Activated CD4-positive, alpha-beta T cell treated with anti-CD3 and anti-CD28 coated beads, Interleukin-2, amount 10 ng/mL, durations not matched to agents 7 days and 5 days (primary cell): Measurements from ENCODE around the gene IGFL2. TPM values are rescaled to one million over a fixed set of nuclear protein-coding genes. Genes with fewer than 3 reads are reported as not detected.
"Not testable (repeated sequence)": the region's sequence is repeated elsewhere in the genome, so short reads cannot be mapped to it uniquely, and the experiment has no call there.

Experiments used
- CTCF ChIA-PET: fragments of 350-600 bp; sonication (Branson Sonifier 250); formaldehyde crosslinking; loops from one replicate; lab custom pipeline; 2021; ENCODE audit warnings: antibody characterized with exemption; lab: Charles Lee
- POLR2A ChIA-PET: fragments of 350-600 bp; sonication (Branson Sonifier 250); formaldehyde crosslinking; loops from one replicate; lab custom pipeline; 2021; ENCODE audit warnings: antibody characterized with exemption; lab: Charles Lee
- DNase-seq: peaks from one replicate; pipeline ENCODE4 v3.0.0-alpha.2; 2020
- H3K27ac Mint-ChIP-seq: one replicate; pipeline ENCODE4 v1.8.0; 2021; ENCODE audit warnings: mild to moderate bottlenecking, moderate library complexity, mixed read lengths
- H3K27me3 Mint-ChIP-seq: one replicate; pipeline ENCODE4 v1.8.0; 2021; ENCODE audit warnings: mixed read lengths
- H3K36me3 Mint-ChIP-seq: one replicate; pipeline ENCODE4 v1.8.0; 2021; ENCODE audit warnings: low read depth, mixed read lengths
- H3K4me1 Mint-ChIP-seq: one replicate; pipeline ENCODE4 v1.8.0; 2021; ENCODE audit warnings: mixed read lengths
- H3K4me3 Mint-ChIP-seq: one replicate; pipeline ENCODE4 v1.8.0; 2021; ENCODE audit warnings: mild to moderate bottlenecking, moderate library complexity, mixed read lengths
- H3K9me3 Mint-ChIP-seq: one replicate; pipeline ENCODE4 v1.8.0; 2021; ENCODE audit warnings: mixed read lengths
- total RNA-seq, 2 experiments: library from RNA; stranded (reverse); gene quantifications; one replicate each; pipeline ENCODE4 v1.2.3, GENCODE V29; 2021

The IGFL2 gene
- not detected for total RNA-seq

GRCh38 chr19:46147791-46148288 lies at the start of gene IGFL2:
Gene IGFL2, plus strand, starts transcription at chr19:46148238. Its CDS starts 41 bp downstream, at chr19:46148279.
- no peaks in the 10 kb centered on the region for H3K4me1 Mint-ChIP-seq
- no peak within 1 kb of the TSS for H3K27ac Mint-ChIP-seq
- DNase-seq, result no peak
- H3K9me3 Mint-ChIP-seq, result no peaks in the 10 kb centered on the region
- ChIA-PET POLR2A (interaction anchor here (0.5 kb wide), 1 partner anchor 229 kb away, joined by 4 read pairs; no protein-coding TSS in a partner anchor), CTCF (interaction anchor here (0.6 to 1.4 kb wide), 2 partner anchors 34 to 518 kb away, joined by 3 read pairs; no protein-coding TSS in a partner anchor)
- peaks cover 39% of the 10 kb centered on the region for H3K27me3 Mint-ChIP-seq
- H3K4me3 Mint-ChIP-seq, result no peak within 1 kb of the TSS
- H3K36me3 Mint-ChIP-seq, result no peaks in the 10 kb centered on the region

GRCh38 chr19:46100344-46100743 lies 47.7 kb upstream of the IGFL2 start:
- H3K4me1 Mint-ChIP-seq, result no peaks in the 10 kb centered on the region
- H3K9me3 Mint-ChIP-seq, result peaks cover 11% of the 10 kb centered on the region
- H3K4me3 Mint-ChIP-seq, result no peak overlapping the region
- no peak for DNase-seq
- ChIA-PET POLR2A (no interaction called here), CTCF (interaction anchor here (1.4 kb wide), 1 partner anchor 26 kb away, joined by 3 read pairs; no protein-coding TSS in a partner anchor)
- no peaks in the 10 kb centered on the region for H3K36me3 Mint-ChIP-seq
- peaks cover 31% of the 10 kb centered on the region for H3K27me3 Mint-ChIP-seq
- no peak overlapping the region for H3K27ac Mint-ChIP-seq

GRCh38 chr19:46101293-46101692 lies 46.7 kb upstream of the IGFL2 start:
- POLR2A ChIA-PET, result no interaction called here

GRCh38 chr19:46102333-46102732 lies 45.7 kb upstream of the IGFL2 start:
- CTCF ChIA-PET, H3K36me3 Mint-ChIP-seq, DNase-seq, POLR2A ChIA-PET, H3K4me1 Mint-ChIP-seq, H3K27ac Mint-ChIP-seq, H3K9me3 Mint-ChIP-seq, H3K4me3 Mint-ChIP-seq: not testable (repeated sequence)
- H3K27me3 Mint-ChIP-seq, result peaks cover 15% of the 10 kb centered on the region

More at GRCh38 chr19:46101293-46101692, 46.7 kb upstream of the IGFL2 start:
- H3K27me3 Mint-ChIP-seq, result peaks cover 24% of the 10 kb centered on the region
- H3K4me3 Mint-ChIP-seq, result no peak overlapping the region
- H3K27ac Mint-ChIP-seq, result no peak overlapping the region
- no peaks in the 10 kb centered on the region for H3K36me3 Mint-ChIP-seq
- peaks cover 11% of the 10 kb centered on the region for H3K9me3 Mint-ChIP-seq
- CTCF ChIA-PET, result interaction anchor here (1.4 kb wide), 1 partner anchor 27 kb away, joined by 3 read pairs; no protein-coding TSS in a partner anchor
- no peaks in the 10 kb centered on the region for H3K4me1 Mint-ChIP-seq
- no peak for DNase-seq

GRCh38 chr19:46107371-46107770 lies 40.7 kb upstream of the IGFL2 start:
- DNase-seq, result no peak
- H3K9me3 Mint-ChIP-seq, result no peaks in the 10 kb centered on the region
- H3K4me3 Mint-ChIP-seq, result no peak overlapping the region
- ChIA-PET CTCF (no interaction called here), POLR2A (no interaction called here)
- H3K4me1 Mint-ChIP-seq, result no peaks in the 10 kb centered on the region
- no peaks in the 10 kb centered on the region for H3K36me3 Mint-ChIP-seq
- no peak overlapping the region for H3K27ac Mint-ChIP-seq
- H3K27me3 Mint-ChIP-seq, result peaks cover 8% of the 10 kb centered on the region

GRCh38 chr19:46109876-46110275 lies 38.2 kb upstream of the IGFL2 start:
- peaks cover 18% of the 10 kb centered on the region for H3K27me3 Mint-ChIP-seq
- DNase-seq, result no peak
- no peaks in the 10 kb centered on the region for H3K36me3 Mint-ChIP-seq
- no peaks in the 10 kb centered on the region for H3K4me1 Mint-ChIP-seq
- no peak overlapping the region for H3K4me3 Mint-ChIP-seq
- CTCF ChIA-PET, result no interaction called here
- no peaks in the 10 kb centered on the region for H3K9me3 Mint-ChIP-seq
- POLR2A ChIA-PET, result no interaction called here
- no peak overlapping the region for H3K27ac Mint-ChIP-seq

- ChIA-PET CTCF (no interaction called here), POLR2A (no interaction called here)
- Mint-ChIP-seq H3K36me3 (no peaks in the 10 kb centered on the region), H3K4me1 (peaks cover 3% of the 10 kb centered on the region), H3K4me3 (no peak overlapping the region), H3K27me3 (peaks cover 24% of the 10 kb centered on the region), H3K27ac (no peak overlapping the region), H3K9me3 (no peaks in the 10 kb centered on the region)
- no peak for DNase-seq
These were observed 36.7 kb upstream of the IGFL2 start for GRCh38 chr19:46111376-46111775.

GRCh38 chr19:46112527-46112926 lies 35.5 kb upstream of the IGFL2 start:
- DNase-seq, result no peak
- H3K36me3 Mint-ChIP-seq, result no peaks in the 10 kb centered on the region
- H3K27me3 Mint-ChIP-seq, result peaks cover 24% of the 10 kb centered on the region
- no peaks in the 10 kb centered on the region for H3K9me3 Mint-ChIP-seq
- peaks cover 3% of the 10 kb centered on the region for H3K4me1 Mint-ChIP-seq
- no peak overlapping the region for H3K27ac Mint-ChIP-seq
- H3K4me3 Mint-ChIP-seq, result no peak overlapping the region
- POLR2A ChIA-PET, result no interaction called here
- CTCF ChIA-PET, result interaction anchor here (0.7 kb wide), 1 partner anchor 684 kb away, joined by 3 read pairs; no protein-coding TSS in a partner anchor

GRCh38 chr19:46113726-46114125 lies 34.3 kb upstream of the IGFL2 start:
- Mint-ChIP-seq H3K36me3 (no peaks in the 10 kb centered on the region), H3K9me3 (no peaks in the 10 kb centered on the region), H3K27ac (no peak overlapping the region), H3K4me3 (no peak overlapping the region), H3K27me3 (peaks cover 22% of the 10 kb centered on the region), H3K4me1 (peaks cover 3% of the 10 kb centered on the region)
- DNase-seq, result no peak
- POLR2A ChIA-PET, result no interaction called here
- CTCF ChIA-PET, result interaction anchor here (0.6 to 1.0 kb wide), 2 partner anchors 34 to 229 kb away, joined by 3 read pairs; partner anchors contain the start of gene IGFL2

GRCh38 chr19:46115396-46116106 lies 32.5 kb upstream of the IGFL2 start:
- no peaks in the 10 kb centered on the region for H3K36me3 Mint-ChIP-seq
- ChIA-PET POLR2A (no interaction called here), CTCF (interaction anchor here (0.9 to 1.1 kb wide), 3 partner anchors 41 to 85 kb away, joined by 3 read pairs; no protein-coding TSS in a partner anchor)
- H3K4me1 Mint-ChIP-seq, result peaks cover 3% of the 10 kb centered on the region
- H3K9me3 Mint-ChIP-seq, result no peaks in the 10 kb centered on the region
- DNase-seq, result peak; percentile 10
- no peak overlapping the region for H3K27ac Mint-ChIP-seq
- H3K27me3 Mint-ChIP-seq, result peaks cover 27% of the 10 kb centered on the region
- no peak overlapping the region for H3K4me3 Mint-ChIP-seq

- CTCF ChIA-PET, result interaction anchor here (1.0 kb wide), 1 partner anchor 54 kb away, joined by 3 read pairs; no protein-coding TSS in a partner anchor
- no peak for DNase-seq
- Mint-ChIP-seq H3K9me3 (no peaks in the 10 kb centered on the region), H3K4me1 (peaks cover 3% of the 10 kb centered on the region), H3K36me3 (no peaks in the 10 kb centered on the region), H3K4me3 (no peak overlapping the region), H3K27ac (no peak overlapping the region), H3K27me3 (peaks cover 30% of the 10 kb centered on the region)
- POLR2A ChIA-PET, result no interaction called here
These were observed 31.9 kb upstream of the IGFL2 start for GRCh38 chr19:46116121-46116520.

- H3K27ac Mint-ChIP-seq, result no peak overlapping the region
- H3K4me1 Mint-ChIP-seq, result peaks cover 3% of the 10 kb centered on the region
- no peak for DNase-seq
- no peaks in the 10 kb centered on the region for H3K9me3 Mint-ChIP-seq
- H3K36me3 Mint-ChIP-seq, result no peaks in the 10 kb centered on the region
- POLR2A ChIA-PET, result no interaction called here
- CTCF ChIA-PET, result no interaction called here
- peaks cover 30% of the 10 kb centered on the region for H3K27me3 Mint-ChIP-seq
- no peak overlapping the region for H3K4me3 Mint-ChIP-seq
These were observed 29.9 kb upstream of the IGFL2 start for GRCh38 chr19:46118136-46118535.

GRCh38 chr19:46124638-46125115 lies 23.4 kb upstream of the IGFL2 start, which contains the start of gene IGFL3:
Gene IGFL3, minus strand, starts transcription at chr19:46124688. Its CDS starts 39 bp downstream, at chr19:46124649.
- H3K4me3 Mint-ChIP-seq, result no peak within 1 kb of the TSS
- H3K9me3 Mint-ChIP-seq, result no peaks in the 10 kb centered on the region
- ChIA-PET CTCF (no interaction called here), POLR2A (no interaction called here)
- no peak for DNase-seq
- H3K27me3 Mint-ChIP-seq, result peaks cover 56% of the 10 kb centered on the region
- H3K27ac Mint-ChIP-seq, result no peak within 1 kb of the TSS
- no peaks in the 10 kb centered on the region for H3K4me1 Mint-ChIP-seq
- H3K36me3 Mint-ChIP-seq, result no peaks in the 10 kb centered on the region
